Measurements from ENCODE around the gene FMO2. TPM values are rescaled to one million over a fixed set of nuclear protein-coding genes. Genes with fewer than 3 reads are reported as not detected.

FMO2 gene
- total and polyA plus RNA-seq, 4 donors, result 5.2 to 165 (median 61.5) TPM

DNA sequence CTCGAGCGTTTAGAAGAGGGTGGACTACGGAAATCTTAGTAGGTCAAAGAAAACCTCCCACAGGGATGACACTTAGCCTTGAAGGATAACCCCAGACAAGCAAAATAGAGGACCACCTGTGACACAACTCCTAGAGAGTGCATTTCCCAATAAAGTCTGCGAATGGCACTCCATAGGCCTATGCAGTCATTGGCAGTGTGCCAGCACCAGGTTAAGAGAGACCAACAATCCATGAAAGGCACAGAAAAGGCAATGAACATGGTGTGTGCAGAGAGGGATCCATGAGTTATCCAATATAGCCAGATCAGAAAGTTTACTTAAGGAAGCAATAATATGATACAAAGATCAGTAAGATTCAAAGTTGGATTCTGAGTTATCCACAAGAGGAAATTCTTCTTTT lies 45.2 kb upstream of the FMO2 start:
- WGBS, 2 donors, result 76% methylated on average over 4 of the region's 4 CpGs
- no peaks in the 10 kb centered on the region for H3K27me3 ChIP-seq (ENCODE audit: control insufficient read depth in 3 of 3, insufficient read depth in 3 of 3, low read length in 2 of 3)
- no peak overlapping the region for H3K4me3 ChIP-seq
- H3K36me3 ChIP-seq (ENCODE audit: control insufficient read depth in 4 of 4, insufficient read depth in 4 of 4, low read length in 4 of 4), result no peaks in the 10 kb centered on the region
- H3K4me1 ChIP-seq (ENCODE audit: control insufficient read depth in 5 of 5, insufficient read depth in 5 of 5, low read length in 5 of 5), result peaks cover 3 to 64% (median 44%) of the 10 kb centered on the region in 5 donors
- no peak for DNase-seq
- peak overlapping the region; percentile 63 to 80 for H3K27ac ChIP-seq (ENCODE audit: low read depth in 1 of 2, low read length in 1 of 2)
- no peak overlapping the region for H3K9ac ChIP-seq (ENCODE audit: insufficient read depth in 1 of 2, low read length in 2 of 2)
- H3K9me3 ChIP-seq (ENCODE audit: control insufficient read depth in 4 of 4, insufficient read depth in 3 of 4, low read length in 3 of 4), result no peaks in the 10 kb centered on the region
- TF ChIP-seq, protein P1, sequence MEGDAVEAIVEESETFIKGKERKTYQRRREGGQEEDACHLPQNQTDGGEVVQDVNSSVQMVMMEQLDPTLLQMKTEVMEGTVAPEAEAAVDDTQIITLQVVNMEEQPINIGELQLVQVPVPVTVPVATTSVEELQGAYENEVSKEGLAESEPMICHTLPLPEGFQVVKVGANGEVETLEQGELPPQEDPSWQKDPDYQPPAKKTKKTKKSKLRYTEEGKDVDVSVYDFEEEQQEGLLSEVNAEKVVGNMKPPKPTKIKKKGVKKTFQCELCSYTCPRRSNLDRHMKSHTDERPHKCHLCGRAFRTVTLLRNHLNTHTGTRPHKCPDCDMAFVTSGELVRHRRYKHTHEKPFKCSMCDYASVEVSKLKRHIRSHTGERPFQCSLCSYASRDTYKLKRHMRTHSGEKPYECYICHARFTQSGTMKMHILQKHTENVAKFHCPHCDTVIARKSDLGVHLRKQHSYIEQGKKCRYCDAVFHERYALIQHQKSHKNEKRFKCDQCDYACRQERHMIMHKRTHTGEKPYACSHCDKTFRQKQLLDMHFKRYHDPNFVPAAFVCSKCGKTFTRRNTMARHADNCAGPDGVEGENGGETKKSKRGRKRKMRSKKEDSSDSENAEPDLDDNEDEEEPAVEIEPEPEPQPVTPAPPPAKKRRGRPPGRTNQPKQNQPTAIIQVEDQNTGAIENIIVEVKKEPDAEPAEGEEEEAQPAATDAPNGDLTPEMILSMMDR (IDR thresholded peaks at IDR 0.05; ENCODE audit: control extremely low read depth, extremely low read depth), result no peak
- ATAC-seq (ENCODE audit: insufficient read depth, low FRiP score), result no peak

DNA sequence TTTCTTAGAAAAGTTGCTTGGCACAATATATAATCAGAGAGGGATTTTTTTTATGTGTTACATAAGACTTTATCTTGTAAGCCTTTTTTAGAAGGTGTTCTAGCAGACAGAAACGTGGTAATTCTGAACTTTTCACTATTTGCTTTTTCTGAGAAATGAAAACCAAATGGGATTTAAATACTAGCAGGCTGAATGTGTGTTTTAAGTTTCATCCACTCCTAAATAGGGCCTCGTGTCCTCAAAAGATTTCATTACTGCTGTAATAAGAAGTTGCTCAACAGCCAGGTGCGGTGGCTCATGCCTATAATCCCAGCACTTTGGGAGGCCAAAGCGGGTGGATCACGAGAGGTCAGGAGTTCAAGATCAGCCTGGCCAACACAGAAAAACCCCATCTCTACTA lies 44.7 kb upstream of the FMO2 start:
- TF ChIP-seq, protein P1 (IDR thresholded peaks at IDR 0.05; ENCODE audit: control extremely low read depth, extremely low read depth), result no peak
- WGBS, 2 donors, result 58 to 80% methylated on average over 5 of the region's 5 CpGs
- ATAC-seq (ENCODE audit: insufficient read depth, low FRiP score), result no peak
- Histone ChIP-seq H3K27ac (ENCODE audit: low read depth in 1 of 2, low read length in 1 of 2) (peak overlapping the region; percentile 63 to 83), H3K9me3 (ENCODE audit: control insufficient read depth in 4 of 4, insufficient read depth in 3 of 4, low read length in 3 of 4) (no peaks in the 10 kb centered on the region), H3K36me3 (ENCODE audit: control insufficient read depth in 4 of 4, insufficient read depth in 4 of 4, low read length in 4 of 4) (no peaks in the 10 kb centered on the region), H3K4me1 (ENCODE audit: control insufficient read depth in 5 of 5, insufficient read depth in 5 of 5, low read length in 5 of 5) (peaks cover 3 to 64% (median 44%) of the 10 kb centered on the region in 5 donors), H3K9ac (ENCODE audit: insufficient read depth in 1 of 2, low read length in 2 of 2) (no peak overlapping the region), H3K4me3 (no peak overlapping the region), H3K27me3 (ENCODE audit: control insufficient read depth in 3 of 3, insufficient read depth in 3 of 3, low read length in 2 of 3) (no peaks in the 10 kb centered on the region)
- no peak for DNase-seq

DNA sequence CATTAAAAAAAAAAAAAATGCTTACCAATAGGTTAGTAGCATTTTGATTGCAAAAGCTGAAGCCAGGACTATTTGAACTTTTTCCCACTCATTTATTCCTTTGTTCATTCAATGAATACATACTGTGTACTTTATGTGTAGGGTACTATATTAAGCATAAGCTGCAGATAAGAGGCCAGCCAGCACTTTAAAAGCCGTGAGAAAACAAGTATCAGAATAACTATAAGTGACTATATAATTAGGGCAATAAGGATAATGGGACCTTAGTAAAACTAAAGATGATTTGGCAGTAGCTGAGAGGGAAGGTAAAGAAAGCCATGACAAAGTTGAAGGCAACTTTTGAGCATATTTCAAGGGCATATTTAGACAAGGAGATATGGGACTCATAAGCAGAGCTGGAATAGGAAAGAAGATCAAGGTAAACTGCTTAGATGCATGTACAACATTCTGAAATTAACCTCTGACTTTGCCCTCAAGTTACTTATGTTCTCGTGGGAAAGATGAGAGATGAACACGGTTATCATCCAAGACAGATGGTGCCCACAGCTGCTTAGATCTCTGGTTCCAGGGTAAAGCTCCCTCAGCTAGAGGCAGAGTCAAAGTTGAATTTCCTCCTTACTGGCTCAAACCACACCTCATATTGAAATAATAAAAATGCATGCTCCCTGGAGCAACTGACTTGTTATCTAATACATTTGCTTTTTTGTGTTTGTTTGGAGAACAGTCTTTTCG lies 44.0 kb upstream of the FMO2 start:
- Histone ChIP-seq H3K9me3 (ENCODE audit: control insufficient read depth in 4 of 4, insufficient read depth in 3 of 4, low read length in 3 of 4) (no peaks in the 10 kb centered on the region), H3K27me3 (ENCODE audit: control insufficient read depth in 3 of 3, insufficient read depth in 3 of 3, low read length in 2 of 3) (no peaks in the 10 kb centered on the region), H3K27ac (ENCODE audit: low read depth in 1 of 2, low read length in 1 of 2) (peak overlapping the region; percentile 63 to 83), H3K9ac (ENCODE audit: insufficient read depth in 1 of 2, low read length in 2 of 2) (no peak overlapping the region), H3K4me3 (no peak overlapping the region), H3K4me1 (ENCODE audit: control insufficient read depth in 5 of 5, insufficient read depth in 5 of 5, low read length in 5 of 5) (peaks cover 3 to 64% (median 41%) of the 10 kb centered on the region in 5 donors), H3K36me3 (ENCODE audit: control insufficient read depth in 4 of 4, insufficient read depth in 4 of 4, low read length in 4 of 4) (no peaks in the 10 kb centered on the region)
- peak in 1 of 3 donors; percentile 58 for DNase-seq
- ATAC-seq (ENCODE audit: insufficient read depth, low FRiP score), result no peak
- TF ChIP-seq, protein P1 (IDR thresholded peaks at IDR 0.05; ENCODE audit: control extremely low read depth, extremely low read depth), result no peak
- WGBS, 2 donors, result 44 to 75% methylated on average over 4 of the region's 4 CpGs
